ENCODE measurements around the gene RPS6KA5.

Gene RPS6KA5

DNA sequence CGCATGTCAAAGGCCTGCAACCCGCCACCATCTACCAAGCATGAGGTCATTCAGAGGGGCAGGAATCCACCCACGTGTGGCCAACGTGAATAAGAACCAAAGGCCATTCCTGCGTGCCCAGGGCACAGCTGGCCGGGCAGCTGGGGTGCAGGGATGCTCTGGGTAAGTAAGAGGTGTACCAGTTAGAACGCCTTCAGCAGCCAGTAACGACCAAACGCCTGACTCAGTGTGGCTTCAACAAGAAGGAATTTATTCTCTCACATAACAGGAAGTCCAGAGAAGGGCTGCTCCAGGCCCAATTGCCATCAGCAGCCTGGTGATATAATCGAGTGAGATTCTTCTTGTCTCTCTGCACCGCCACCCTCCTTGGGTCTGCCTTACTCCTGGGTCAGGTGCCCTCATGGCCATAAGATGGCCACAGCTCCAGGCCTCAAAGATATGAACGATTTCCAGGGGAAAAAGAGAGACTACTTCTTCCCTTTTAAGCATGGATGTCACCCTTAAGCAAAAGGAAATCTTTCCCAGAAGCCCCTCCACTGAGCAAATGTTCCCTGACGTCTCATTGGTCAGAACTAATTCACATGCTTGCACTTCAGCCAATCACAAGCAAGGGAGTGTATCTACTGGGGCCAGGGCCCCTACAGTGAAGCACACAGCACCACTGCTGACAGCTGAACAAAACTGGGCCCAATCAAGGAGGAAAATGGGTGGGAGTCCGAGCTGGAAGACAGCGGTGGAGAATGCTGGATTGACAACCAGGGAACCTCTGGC lies 251.5 kb downstream of the RPS6KA5 start:
- no peak overlapping the region for H3K4me3 ChIP-seq (ENCODE audit: extremely low read depth, insufficient read depth, low read length, poor library complexity, severe bottlenecking)
- no peaks in the 10 kb centered on the region for H3K9me3 ChIP-seq (ENCODE audit: control insufficient read depth, low read length)
- WGBS, 2 experiments (ENCODE audit: insufficient coverage in 2 of 2): 91 to 92% methylated on average over 13 to 14 of the region's 15 CpGs
- peaks cover 26% of the 10 kb centered on the region for H3K4me1 ChIP-seq (ENCODE audit: control insufficient read depth, insufficient read depth, low read length, poor library complexity, severe bottlenecking)
- no peaks in the 10 kb centered on the region for H3K36me3 ChIP-seq (ENCODE audit: control insufficient read depth, insufficient read depth, low read length)
- no peak overlapping the region for H3K27ac ChIP-seq (ENCODE audit: low read depth, low read length, severe bottlenecking)

DNA sequence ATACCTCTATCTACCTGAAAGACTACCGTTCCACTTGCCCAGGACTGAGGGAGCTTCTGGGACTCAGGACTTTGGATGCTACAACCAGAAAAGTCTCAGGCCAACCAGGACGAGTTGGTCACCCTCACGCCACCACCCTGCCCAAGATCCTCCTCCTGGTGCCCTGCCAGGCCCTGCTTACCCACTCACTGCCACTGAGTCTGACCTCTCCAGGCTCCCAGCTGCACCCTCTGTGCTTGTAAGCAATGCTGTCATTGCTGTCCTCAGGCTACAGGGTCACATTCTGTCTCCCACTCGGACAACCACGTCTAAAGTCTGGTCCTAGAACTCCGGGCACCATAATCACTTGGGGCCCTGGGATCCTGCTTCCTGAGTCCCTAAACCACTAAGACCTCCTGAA lies 253.4 kb downstream of the RPS6KA5 start:
- Histone ChIP-seq H3K9me3 (ENCODE audit: control insufficient read depth, low read length) (no peaks in the 10 kb centered on the region), H3K27ac (ENCODE audit: low read depth, low read length, severe bottlenecking) (no peak overlapping the region), H3K4me1 (ENCODE audit: control insufficient read depth, insufficient read depth, low read length, poor library complexity, severe bottlenecking) (peaks cover 36% of the 10 kb centered on the region), H3K4me3 (ENCODE audit: extremely low read depth, insufficient read depth, low read length, poor library complexity, severe bottlenecking) (no peak overlapping the region), H3K36me3 (ENCODE audit: control insufficient read depth, insufficient read depth, low read length) (no peaks in the 10 kb centered on the region)
- WGBS, 2 experiments (ENCODE audit: insufficient coverage in 2 of 2): 94 to 96% methylated on average over 6 of the region's 6 CpGs

DNA sequence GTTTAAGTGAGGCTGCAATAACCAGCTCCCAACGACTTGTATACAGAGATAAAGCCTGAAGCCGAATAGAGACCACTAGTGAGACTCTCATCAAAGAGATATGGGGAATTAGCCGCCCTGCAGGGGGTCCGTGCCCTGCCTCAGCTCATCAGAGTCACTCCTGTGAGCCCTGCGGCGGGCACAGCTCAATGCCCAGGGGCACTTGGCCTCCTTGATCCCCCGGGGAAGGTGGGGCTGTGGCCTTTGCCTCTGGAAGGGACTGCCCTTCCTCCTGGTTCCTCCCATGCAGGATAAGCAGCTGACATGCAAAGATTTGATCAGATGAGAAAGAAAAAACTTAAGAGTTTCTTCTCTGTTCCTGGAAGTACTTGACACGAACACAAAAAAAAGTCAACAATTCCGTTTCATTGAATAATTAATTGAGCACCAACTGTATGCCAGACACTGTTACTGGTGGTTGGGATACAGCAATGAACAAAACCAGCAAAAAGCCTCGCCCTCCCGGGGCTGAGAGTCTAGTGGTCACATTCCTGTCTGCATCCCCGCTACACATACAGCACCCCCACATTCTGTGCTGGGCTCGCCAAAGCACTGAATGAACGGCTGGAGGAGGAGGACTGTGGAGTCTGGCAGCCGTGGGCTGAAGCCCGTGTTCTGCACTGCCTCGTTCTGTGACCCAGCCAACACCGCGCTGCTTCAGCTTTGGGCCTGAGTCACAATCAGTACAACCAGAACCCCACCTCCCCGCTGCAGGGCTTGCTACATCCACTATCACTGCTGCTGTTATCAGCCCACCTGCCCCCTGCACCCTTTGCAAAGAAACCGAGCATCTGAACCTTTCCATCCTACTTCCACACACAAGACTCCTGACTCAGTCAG lies 254.5 kb downstream of the RPS6KA5 start:
- Histone ChIP-seq H3K9me3 (ENCODE audit: control insufficient read depth, low read length) (no peaks in the 10 kb centered on the region), H3K27ac (ENCODE audit: low read depth, low read length, severe bottlenecking) (no peak overlapping the region), H3K36me3 (ENCODE audit: control insufficient read depth, insufficient read depth, low read length) (no peaks in the 10 kb centered on the region), H3K4me1 (ENCODE audit: control insufficient read depth, insufficient read depth, low read length, poor library complexity, severe bottlenecking) (peaks cover 43% of the 10 kb centered on the region), H3K4me3 (ENCODE audit: extremely low read depth, insufficient read depth, low read length, poor library complexity, severe bottlenecking) (no peak overlapping the region)
- WGBS, 2 experiments (ENCODE audit: insufficient coverage in 2 of 2): 84 to 89% methylated on average over 12 to 18 of the region's 21 CpGs

DNA sequence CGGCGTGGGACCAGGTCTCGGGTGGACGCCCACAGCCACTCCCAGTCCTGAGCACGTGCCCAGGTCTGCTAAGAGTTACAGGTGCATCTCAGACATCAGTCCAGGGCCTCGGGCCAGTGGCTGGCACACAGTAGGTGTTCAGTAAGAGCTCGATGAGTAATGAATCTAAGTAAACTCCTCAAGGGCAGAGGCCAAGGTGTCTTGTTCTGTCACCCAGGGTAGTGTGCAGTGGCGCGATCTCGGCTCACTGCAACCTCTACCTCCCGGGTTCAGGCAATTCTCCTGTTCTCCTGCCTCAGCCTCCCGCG lies 255.4 kb downstream of the RPS6KA5 start:
- no peaks in the 10 kb centered on the region for H3K9me3 ChIP-seq (ENCODE audit: control insufficient read depth, low read length)
- H3K4me1 ChIP-seq (ENCODE audit: control insufficient read depth, insufficient read depth, low read length, poor library complexity, severe bottlenecking): peaks cover 43% of the 10 kb centered on the region
- H3K36me3 ChIP-seq (ENCODE audit: control insufficient read depth, insufficient read depth, low read length): no peaks in the 10 kb centered on the region
- WGBS, 2 experiments (ENCODE audit: insufficient coverage in 2 of 2): 92 to 93% methylated on average over 13 of the region's 13 CpGs
- no peak overlapping the region for H3K27ac ChIP-seq (ENCODE audit: low read depth, low read length, severe bottlenecking)
- no peak overlapping the region for H3K4me3 ChIP-seq (ENCODE audit: extremely low read depth, insufficient read depth, low read length, poor library complexity, severe bottlenecking)

DNA sequence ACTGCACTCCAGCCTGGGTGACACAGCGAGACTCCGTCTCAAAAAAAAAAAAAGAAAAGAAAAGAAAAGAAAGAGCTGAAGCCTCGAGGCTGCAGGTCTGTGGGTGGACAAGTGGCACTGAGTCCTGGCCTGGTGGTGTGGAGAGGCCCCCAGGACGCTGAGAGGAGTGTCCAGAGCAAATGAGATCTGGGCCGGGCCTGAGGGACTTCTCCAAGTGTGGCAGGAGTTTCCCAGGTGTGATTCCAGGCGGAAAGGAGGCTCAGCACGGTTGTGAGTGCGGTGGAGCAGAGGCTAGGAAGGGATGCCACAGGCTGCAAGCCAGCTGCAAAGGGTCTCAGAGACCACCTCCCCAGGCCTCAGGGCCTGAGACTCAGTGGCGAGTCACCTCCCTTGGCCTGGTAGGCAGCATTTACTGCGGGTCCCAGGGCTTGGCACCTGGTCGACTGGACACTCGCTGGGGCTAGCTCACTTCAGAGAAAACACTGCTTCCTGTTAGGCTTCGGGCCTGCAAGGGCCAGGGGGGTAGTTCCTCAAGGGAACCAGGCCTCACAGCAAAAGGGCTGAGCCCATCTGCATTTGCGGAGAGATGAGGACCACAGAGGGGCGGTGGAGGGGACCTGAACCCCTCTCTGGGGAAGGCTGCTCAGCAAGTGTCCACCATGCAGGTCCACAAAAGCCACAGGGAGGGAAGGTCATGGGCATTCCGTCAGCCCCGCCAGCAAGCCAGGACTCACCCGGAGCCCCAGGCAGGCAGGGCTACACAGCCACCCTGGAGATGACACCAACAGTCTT lies 256.0 kb downstream of the RPS6KA5 start:
- Histone ChIP-seq H3K36me3 (ENCODE audit: control insufficient read depth, insufficient read depth, low read length) (no peaks in the 10 kb centered on the region), H3K9me3 (ENCODE audit: control insufficient read depth, low read length) (no peaks in the 10 kb centered on the region), H3K4me1 (ENCODE audit: control insufficient read depth, insufficient read depth, low read length, poor library complexity, severe bottlenecking) (peaks cover 43% of the 10 kb centered on the region), H3K4me3 (ENCODE audit: extremely low read depth, insufficient read depth, low read length, poor library complexity, severe bottlenecking) (no peak overlapping the region), H3K27ac (ENCODE audit: low read depth, low read length, severe bottlenecking) (peak overlapping the region; percentile 78)
- WGBS, 2 experiments (ENCODE audit: insufficient coverage in 2 of 2): 91% methylated on average over 15 to 18 of the region's 18 CpGs

DNA sequence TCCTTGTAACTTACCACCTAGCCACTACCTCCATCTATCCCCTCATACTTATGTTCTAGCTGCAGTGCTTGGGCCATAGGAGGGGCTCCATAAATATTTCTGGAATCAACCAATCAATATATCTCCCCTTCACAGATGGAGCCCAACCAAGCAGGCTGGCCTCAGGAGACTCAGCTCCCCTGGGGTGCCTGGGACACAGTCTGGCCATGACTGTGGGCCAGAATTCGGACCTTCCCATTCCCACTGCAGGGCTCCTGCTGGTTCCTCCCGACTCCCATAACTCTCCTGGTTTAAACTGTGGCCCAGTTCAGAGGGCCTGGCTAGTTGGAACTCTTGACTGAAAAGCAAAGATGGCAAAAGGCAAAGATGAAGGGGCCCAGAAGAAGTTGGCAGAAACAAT lies 257.2 kb downstream of the RPS6KA5 start:
- no peaks in the 10 kb centered on the region for H3K36me3 ChIP-seq (ENCODE audit: control insufficient read depth, insufficient read depth, low read length)
- H3K4me1 ChIP-seq (ENCODE audit: control insufficient read depth, insufficient read depth, low read length, poor library complexity, severe bottlenecking): peaks cover 42% of the 10 kb centered on the region
- peak overlapping the region; percentile 78 for H3K27ac ChIP-seq (ENCODE audit: low read depth, low read length, severe bottlenecking)
- H3K4me3 ChIP-seq (ENCODE audit: extremely low read depth, insufficient read depth, low read length, poor library complexity, severe bottlenecking): no peak overlapping the region
- no peaks in the 10 kb centered on the region for H3K9me3 ChIP-seq (ENCODE audit: control insufficient read depth, low read length)
- 100% methylated on average over 2 of the region's 2 CpGs; no CpG with 5 or more reads in 1 of the 2 experiments for WGBS, 2 experiments (ENCODE audit: insufficient coverage in 2 of 2)

DNA sequence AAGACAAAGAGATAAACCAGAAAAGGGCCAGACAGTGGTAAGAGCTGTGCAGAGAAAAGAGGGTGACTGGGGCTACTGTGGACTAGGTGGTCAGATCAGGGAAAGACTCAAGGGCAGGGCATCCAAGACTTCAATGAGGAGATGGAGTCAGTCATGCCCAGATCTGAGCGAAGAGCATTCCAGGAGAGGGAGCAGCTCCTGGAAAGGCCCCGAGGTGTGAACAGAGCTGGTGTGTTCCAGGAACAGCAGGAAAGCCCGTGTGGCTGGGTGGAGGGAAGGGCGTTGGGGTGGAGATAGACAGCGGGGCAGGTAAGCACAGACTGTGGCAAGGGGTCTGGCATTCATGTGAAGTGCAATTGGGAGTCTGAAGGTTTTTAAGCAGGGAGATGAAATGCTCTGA lies 261.0 kb downstream of the RPS6KA5 start:
- WGBS, 2 experiments (ENCODE audit: insufficient coverage in 2 of 2): 93 to 94% methylated on average over 5 of the region's 5 CpGs

DNA sequence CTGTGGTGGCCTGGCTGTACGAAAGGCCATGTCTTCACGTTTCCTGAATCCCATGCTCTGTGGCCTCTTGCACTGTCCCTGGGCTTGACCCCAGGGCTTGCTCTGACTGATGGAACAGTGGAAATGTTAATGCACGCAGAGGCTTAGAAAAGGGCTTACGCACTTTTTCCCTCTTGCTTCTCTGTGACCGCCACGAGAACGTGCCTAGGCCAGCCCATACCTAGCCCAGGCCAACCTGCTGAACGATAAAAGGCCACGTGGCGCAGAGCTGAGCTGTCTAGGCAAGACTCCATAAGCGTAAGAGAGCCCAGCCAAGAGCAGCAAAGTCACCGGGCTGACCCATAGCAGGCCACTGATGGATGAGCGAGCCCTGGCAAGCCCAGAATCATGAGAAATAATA lies 262.5 kb downstream of the RPS6KA5 start:
- Histone ChIP-seq H3K27ac (ENCODE audit: low read depth, low read length, severe bottlenecking) (peak overlapping the region; percentile 41), H3K36me3 (ENCODE audit: control insufficient read depth, insufficient read depth, low read length) (no peaks in the 10 kb centered on the region), H3K4me1 (ENCODE audit: control insufficient read depth, insufficient read depth, low read length, poor library complexity, severe bottlenecking) (peaks cover 37% of the 10 kb centered on the region), H3K4me3 (ENCODE audit: extremely low read depth, insufficient read depth, low read length, poor library complexity, severe bottlenecking) (no peak overlapping the region), H3K9me3 (ENCODE audit: control insufficient read depth, low read length) (no peaks in the 10 kb centered on the region)
- WGBS, 2 experiments (ENCODE audit: insufficient coverage in 2 of 2): 87 to 88% methylated on average over 13 of the region's 13 CpGs

More for the DNA sequence above, 261.0 kb downstream of the RPS6KA5 start:
- Histone ChIP-seq H3K9me3 (ENCODE audit: control insufficient read depth, low read length) (no peaks in the 10 kb centered on the region), H3K27ac (ENCODE audit: low read depth, low read length, severe bottlenecking) (no peak overlapping the region), H3K4me1 (ENCODE audit: control insufficient read depth, insufficient read depth, low read length, poor library complexity, severe bottlenecking) (peaks cover 47% of the 10 kb centered on the region), H3K36me3 (ENCODE audit: control insufficient read depth, insufficient read depth, low read length) (no peaks in the 10 kb centered on the region), H3K4me3 (ENCODE audit: extremely low read depth, insufficient read depth, low read length, poor library complexity, severe bottlenecking) (no peak overlapping the region)
